GM13977 (cell line): Measurements from ENCODE around the gene FUBP3.

ENCODE experiments used
- DNase-seq: peaks from one replicate; pipeline ENCODE4 v3.0.0; 2012; ENCODE audit warnings: low spot score
- CTCF ChIP-seq: IDR thresholded peaks from 2 replicates; pipeline ENCODE4 v1.5.1; 2012; ENCODE audit warnings: mild to moderate bottlenecking, control low read depth; ENCODE audit not compliant: insufficient read depth; ENCODE audit errors: extremely low read depth, missing control alignments
- in situ Hi-C: fragments of 300-500 bp; cut with MboI; formaldehyde crosslinking; loops from one replicate; pipeline ENCODE4 v1.12.0; 2022; ENCODE audit warnings: low sequenced_read_pairs, low pct_unique_long_range_greater_than_20kb, mixed read lengths, inconsistent platforms; ENCODE audit not compliant: unreplicated experiment

FUBP3 gene

GRCh38 chr9:130609163-130609562, 29.8 kb downstream of the FUBP3 start:
- TF ChIP-seq CTCF, result no peak
- in situ Hi-C loops, result no loop called here
- no peak for DNase-seq

GRCh38 chr9:130610862-130611707, 31.7 kb downstream of the FUBP3 start:
- in situ Hi-C loops, result no loop called here
- no peak for DNase-seq
- no peak for TF ChIP-seq CTCF

GRCh38 chr9:130616451-130616850, 37.1 kb downstream of the FUBP3 start:
- no peak for TF ChIP-seq CTCF
- DNase-seq, result no peak
- in situ Hi-C loops, result no loop called here

GRCh38 chr9:130623466-130623865, 44.1 kb downstream of the FUBP3 start:
- no peak for TF ChIP-seq CTCF
- in situ Hi-C loops, result no loop called here
- no peak for DNase-seq

- in situ Hi-C loops, result no loop called here
- TF ChIP-seq CTCF, result no peak
These were observed 44.8 kb downstream of the FUBP3 start for GRCh38 chr9:130624154-130624553.

GRCh38 chr9:130626249-130626996, 47.0 kb downstream of the FUBP3 start:
- no peak for DNase-seq
- TF ChIP-seq CTCF, result no peak

More at GRCh38 chr9:130624154-130624553, 44.8 kb downstream of the FUBP3 start:
- no peak for DNase-seq

More at GRCh38 chr9:130626249-130626996, 47.0 kb downstream of the FUBP3 start:
- in situ Hi-C loops, result no loop called here
